HG03575 (cell line): ENCODE data around the gene HEXD.
"Not testable (repeated sequence)": the region's sequence is repeated elsewhere in the genome, so short reads cannot be mapped to it uniquely, and the experiment has no call there.

Experiments used
- ATAC-seq: cut with Tn5 transposase; IDR thresholded peaks from one replicate; pipeline ENCODE4 v1.9.1; 2021; ENCODE audit not compliant: unreplicated experiment, insufficient number of reproducible peaks, low FRiP score; ENCODE audit errors: extremely low read depth

Gene HEXD

GRCh38 chr17:82449131-82449882 lies 31.2 kb downstream of the HEXD start:
- ATAC-seq = no peak

GRCh38 chr17:82449883-82450356 lies 31.8 kb downstream of the HEXD start:
- ATAC-seq = no peak

DNA sequence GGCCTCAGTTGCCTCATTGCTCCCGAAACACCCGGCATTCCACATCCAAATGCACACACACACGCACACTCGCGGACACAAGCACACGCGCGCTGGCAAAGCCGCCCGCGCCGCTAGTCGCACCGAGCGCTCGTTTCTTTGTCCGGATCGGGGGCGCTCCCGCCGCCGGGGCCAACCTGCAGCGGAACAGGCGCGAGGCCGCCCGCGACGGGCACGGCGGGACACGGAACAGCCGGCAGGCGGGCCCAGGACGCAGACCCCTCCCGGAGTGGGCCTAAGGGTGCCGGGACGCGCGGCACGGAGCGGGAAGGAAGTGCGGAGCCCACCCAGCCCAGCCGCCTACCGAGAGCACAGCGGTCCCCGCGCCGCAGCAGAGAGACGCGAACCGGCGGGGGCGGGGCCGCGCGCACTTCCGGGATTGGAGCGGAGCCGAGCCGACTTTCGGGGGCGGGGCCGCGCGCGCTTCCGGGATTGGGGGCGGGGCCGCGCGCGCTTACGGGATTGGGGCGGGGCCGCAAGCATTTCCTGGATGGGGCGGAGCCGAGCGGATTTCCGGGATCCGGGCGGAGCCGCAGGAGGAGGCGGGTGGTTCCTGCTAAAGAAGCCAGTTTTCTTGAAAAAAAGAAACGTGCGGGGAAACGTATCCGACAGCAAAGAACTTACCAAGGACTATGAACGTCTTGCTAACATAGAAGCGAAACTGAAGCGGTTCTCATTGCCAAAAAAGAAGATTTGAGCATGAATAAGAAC lies 32.4 kb downstream of the HEXD start, which contains the start of gene CYBC1:
TSS of gene CYBC1 (minus strand) at position 396 of the 750 bp plus-strand sequence. CDS start 1,498 bp downstream, outside the sequence.
- ATAC-seq = no peak

DNA sequence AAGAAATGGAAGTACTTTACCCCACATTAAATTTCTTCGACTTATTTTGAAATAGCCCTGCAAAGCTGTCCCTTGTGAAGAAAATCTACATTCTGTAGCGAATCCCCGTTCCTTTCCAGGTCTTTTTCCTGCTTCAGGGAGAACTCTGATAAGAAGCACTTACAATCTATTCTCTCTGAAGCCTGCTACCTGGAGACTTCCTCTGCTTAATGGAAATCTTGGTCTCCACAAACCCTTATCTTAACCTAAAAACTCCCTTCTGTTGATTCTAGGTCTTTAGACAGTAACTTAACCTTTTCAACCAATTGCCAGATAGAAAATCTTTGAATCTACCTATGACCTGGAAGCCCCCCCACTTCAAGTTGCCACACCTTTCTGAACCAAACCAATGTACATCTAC lies 34.0 kb downstream of the HEXD start:
- ATAC-seq = no peak

DNA sequence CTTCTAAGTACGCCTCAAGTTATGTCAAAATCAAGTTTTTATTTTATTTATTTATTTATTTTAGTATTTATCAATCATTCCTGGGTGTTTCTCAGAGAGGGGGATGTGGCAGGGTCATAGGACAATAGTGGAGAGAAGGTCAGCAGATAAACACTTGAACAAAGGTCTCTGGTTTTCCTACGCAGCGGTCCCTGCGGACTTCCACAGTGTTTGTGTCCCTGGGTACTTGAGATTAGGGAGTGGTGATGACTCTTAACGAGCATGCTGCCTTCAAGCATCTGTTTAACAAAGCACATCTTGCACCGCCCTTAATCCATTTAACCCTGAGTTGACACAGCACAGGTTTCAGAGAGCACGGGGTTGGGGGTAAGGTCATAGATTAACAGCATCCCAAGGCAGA lies 35.0 kb downstream of the HEXD start:
- not testable (repeated sequence) for ATAC-seq

- not testable (repeated sequence) for ATAC-seq
These were observed 35.6 kb downstream of the HEXD start for GRCh38 chr17:82453706-82454105.

DNA sequence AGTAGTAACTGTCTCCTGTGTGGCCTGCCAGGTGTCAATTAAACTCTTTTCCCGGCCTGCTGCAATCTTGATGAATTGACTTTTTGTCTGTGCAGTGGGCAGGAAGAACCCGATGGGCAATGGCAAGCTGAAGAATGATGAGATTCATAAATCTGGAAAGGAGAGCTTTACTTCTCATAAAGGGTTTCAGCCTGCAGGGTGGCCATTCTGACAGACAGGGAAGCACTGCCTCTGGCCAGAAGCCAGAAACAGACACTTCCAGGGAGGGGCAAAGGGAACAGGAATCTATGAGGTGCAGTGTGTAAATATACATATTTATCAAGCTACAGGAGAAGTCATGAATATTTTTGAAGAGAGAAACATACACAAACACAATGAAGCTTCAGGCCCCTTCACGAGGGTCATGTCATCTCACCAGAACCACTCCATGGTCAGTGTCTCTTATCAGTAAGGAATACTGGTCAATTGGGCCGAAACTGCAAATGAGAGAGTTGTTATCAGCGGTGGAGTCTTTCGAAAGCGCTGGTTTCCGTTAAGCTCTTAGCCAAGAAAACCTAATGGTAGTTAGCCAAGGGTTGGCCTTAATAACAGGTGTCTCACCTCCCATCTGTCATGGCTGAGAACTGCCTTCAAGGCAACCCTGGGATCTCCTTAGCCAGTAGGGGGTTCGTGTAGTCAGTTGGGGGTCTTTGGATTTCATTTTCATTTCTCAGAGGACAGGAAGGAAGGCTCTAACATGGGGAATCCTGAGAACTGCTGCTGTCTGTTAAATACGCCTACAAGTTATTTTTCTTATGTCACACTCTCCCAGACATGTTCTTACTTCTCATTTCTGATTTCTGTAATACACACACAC lies 39.2 kb downstream of the HEXD start:
- ATAC-seq = no peak

- no peak for ATAC-seq
These were observed 39.7 kb downstream of the HEXD start for GRCh38 chr17:82457929-82458178.

DNA sequence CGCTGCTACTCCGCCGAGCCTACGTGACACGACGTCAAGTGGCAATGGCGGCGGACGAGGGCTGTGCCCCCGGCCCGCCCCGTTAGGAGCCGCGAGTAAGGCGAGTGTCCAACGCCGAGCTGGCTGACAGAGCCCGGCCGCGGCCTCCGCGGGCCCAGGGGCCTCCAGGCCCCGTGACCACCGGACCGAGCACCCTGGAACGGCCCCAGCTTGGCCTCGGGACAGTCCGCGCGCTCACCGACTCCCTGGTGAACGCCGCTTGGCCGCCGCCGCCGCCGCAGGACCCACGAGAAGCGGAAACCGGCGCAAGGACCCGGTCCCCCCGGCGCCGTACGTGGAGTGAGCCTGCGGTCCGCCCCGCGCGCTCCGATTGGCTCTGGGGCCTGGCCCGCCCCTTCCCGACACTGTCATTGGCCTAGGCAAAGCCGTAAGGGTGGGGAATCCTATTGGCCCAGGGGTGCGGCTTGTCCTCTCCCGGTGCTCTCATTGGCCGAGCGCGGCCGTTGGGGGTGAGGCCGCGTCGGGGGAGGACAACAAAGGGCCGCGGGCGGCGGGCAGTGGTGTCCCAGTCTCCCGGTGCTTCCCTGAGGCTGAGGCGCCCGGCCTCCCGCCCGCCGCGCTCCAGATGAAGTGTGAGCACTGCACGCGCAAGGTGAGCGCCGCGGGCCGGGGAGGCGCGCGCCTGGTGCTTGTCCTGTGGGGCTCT lies 40.2 kb downstream of the HEXD start, which contains the start of gene NARF:
TSS of gene NARF (plus strand) at position 563 of the 706 bp plus-strand sequence. CDS start at position 626, 63 bp downstream.
- peak; percentile 53 for ATAC-seq

DNA sequence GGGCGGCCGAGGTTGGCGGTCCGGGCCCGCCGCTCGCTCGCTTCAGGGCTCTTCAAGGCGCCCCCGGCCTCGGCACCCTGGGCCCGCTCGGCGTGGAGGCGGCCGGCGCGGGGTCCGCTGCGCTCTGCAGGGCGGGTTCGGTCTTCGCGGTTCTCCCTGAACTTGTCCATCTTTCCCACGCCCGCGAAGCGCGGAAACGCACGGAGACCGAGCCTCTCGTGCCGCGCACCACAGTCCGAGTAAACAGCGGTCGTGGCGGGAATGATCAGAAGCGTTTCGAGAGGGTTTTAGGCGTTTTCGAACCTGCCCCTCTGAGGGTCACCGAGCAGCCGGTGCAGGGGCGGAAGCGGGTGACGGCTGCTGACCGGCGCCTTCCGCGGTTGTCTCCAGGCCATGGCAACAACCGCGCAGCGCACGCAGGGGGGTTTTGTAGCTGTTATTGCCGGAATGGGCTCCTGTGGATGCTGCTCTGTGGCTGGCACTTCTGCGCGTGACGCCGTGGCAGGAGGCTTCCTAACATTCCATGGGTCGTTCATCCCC lies 40.8 kb downstream of the HEXD start:
- no peak for ATAC-seq

DNA sequence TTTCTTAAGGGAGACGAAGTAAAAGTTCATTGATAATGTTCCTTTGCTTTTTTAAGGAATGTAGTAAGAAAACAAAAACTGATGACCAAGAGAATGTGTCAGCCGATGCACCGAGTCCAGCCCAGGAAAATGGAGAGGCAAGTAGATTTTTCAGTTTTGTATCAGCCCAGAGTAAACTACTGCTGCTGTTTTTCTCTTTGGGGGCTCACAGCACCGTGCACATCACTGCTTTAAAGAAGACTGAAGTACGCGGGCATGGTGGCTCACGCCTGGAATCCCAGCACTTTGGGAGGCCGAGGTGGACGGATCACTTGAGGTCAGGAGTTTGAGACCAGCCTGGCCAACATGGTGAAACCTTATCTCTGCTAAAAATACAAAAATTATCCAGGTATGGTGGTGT lies 41.8 kb downstream of the HEXD start:
- ATAC-seq = not testable (repeated sequence)

- ATAC-seq = no peak
These were observed 43.8 kb downstream of the HEXD start for GRCh38 chr17:82461827-82462524.

DNA sequence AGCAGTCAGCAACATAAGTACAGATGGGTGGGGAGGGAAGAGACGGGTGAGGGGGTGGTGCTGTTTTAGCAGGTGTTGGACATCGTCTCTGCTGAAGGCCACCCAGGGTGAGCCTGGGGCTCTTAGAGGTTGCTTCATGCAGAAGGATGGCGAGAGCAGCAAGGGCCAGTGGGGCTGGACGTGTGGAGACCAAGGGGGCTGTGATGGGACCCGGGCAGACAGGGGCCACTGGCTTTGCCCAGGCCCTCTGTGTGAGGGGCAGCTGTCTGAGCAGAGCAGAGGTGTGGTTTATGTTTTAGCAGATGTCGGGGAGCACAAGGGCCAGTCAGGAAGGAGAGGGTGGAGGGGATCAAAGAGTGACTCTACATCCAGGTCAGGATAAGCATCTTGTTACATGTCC lies 45.2 kb downstream of the HEXD start:
- ATAC-seq = no peak

- ATAC-seq = no peak
These were observed 45.9 kb downstream of the HEXD start for GRCh38 chr17:82463925-82464566.

- ATAC-seq = no peak
These were observed 46.4 kb downstream of the HEXD start for GRCh38 chr17:82464567-82464929.

GRCh38 chr17:82465023-82465603 lies 47.0 kb downstream of the HEXD start:
- ATAC-seq = no peak

GRCh38 chr17:82468692-82469091 lies 50.5 kb downstream of the HEXD start:
- ATAC-seq = no peak
